Measurements from ENCODE around the gene NTM.

GRCh38 chr11:131903074-131903473, 532.7 kb downstream of the NTM start:
- TF ChIP-seq LEF1 (IDR thresholded peaks at IDR 0.05; ENCODE audit: borderline replicate concordance) (no peak), ZNF384 (IDR thresholded peaks at IDR 0.05) (no peak), FOXM1 (IDR thresholded peaks at IDR 0.05; ENCODE audit: borderline replicate concordance) (no peak), SUZ12 (IDR thresholded peaks at IDR 0.05) (no peak), ARNT (IDR thresholded peaks at IDR 0.05) (no peak)
